ENCODE measurements around the gene WFS1.

GRCh38 chr4:6271701-6272465, 2.2 kb downstream of the WFS1 start:
- TF ChIP-seq CTCF (IDR thresholded peaks at IDR 0.05 in 8 of 11, conservative IDR thresholded peaks at IDR 0.05 in 3 of 11): no peak
- TF ChIP-seq POLR2A (IDR thresholded peaks at IDR 0.05): no peak
